OCI-LY1 (cell line): ENCODE results near the gene TRPM4.

Source experiments
- CTCF ChIP-seq: fragments of 200-600 bp; sonication (generic), shearing (Covaris generic); IDR thresholded peaks from 2 replicates; pipeline ENCODE4 v1.5.1; 2017; ENCODE audit warnings: mild to moderate bottlenecking, antibody characterized with exemption, low read length, moderate library complexity, mixed read lengths
- EZH2 ChIP-seq: fragments of 200-600 bp; sonication (generic), shearing (Covaris generic); IDR thresholded peaks from 2 replicates; pipeline ENCODE4 v1.8.0; 2017; ENCODE audit warnings: borderline replicate concordance, mixed run types, mild to moderate bottlenecking, antibody characterized with exemption, low read length, moderate library complexity, mixed read lengths

DNA sequence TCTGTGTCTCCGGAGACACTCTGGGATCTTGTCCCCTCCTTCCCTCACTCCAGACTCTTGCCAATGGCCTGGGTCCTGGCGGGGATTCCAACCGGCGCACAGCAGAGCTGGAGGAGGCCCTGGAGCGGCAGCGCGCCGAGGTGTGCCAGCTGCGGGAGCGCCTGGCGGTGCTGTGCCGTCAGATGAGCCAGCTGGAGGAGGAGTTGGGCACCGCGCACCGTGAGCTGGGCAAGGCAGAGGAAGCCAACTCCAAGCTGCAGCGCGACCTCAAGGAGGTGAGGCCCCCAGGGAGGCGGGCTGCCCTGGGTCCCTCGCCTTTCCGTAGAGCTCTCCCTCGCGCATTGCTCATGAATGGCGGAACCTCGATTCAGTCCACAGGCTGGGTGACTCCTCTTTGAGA lies 27.3 kb upstream of the TRPM4 start:
- no peak for TF ChIP-seq CTCF
- TF ChIP-seq EZH2 = no peak
